Gastrocnemius medialis (tissue), 4 donors: Measurements from ENCODE around the gene ZFYVE28.

Experiments
- CTCF ChIP-seq, 5 experiments: fragments of 450-650 bp in 3 of 5; fragments of 200-600 bp in 2 of 5; sonication (generic) in 2 of 5; IDR thresholded peaks in 4 of 5; conservative IDR thresholded peaks in 1 of 5; 1 replicate in 4 of 5; 2 replicates in 1 of 5; pipeline ENCODE4 v1.5.1; 2016 to 2019; ENCODE audit warnings: antibody characterized with exemption in 5 of 5, mild to moderate bottlenecking in 3 of 5, moderate library complexity in 3 of 5
- POLR2A ChIP-seq, 2 donors: fragments of 450-650 bp; IDR thresholded peaks; one replicate each; pipeline ENCODE4 v1.6.1; 2017; ENCODE audit warnings: antibody characterized with exemption in 2 of 2, mild to moderate bottlenecking in 2 of 2, moderate library complexity in 2 of 2

- TF ChIP-seq CTCF (IDR thresholded peaks at IDR 0.05 in 4 of 5, conservative IDR thresholded peaks at IDR 0.05 in 1 of 5) (no peak), POLR2A (IDR thresholded peaks at IDR 0.05) (no peak)
Measured at GRCh38 chr4:2443956-2444740, 25.7 kb upstream of the ZFYVE28 start.
